Suppressor macrophage treated with lipopolysaccharide for 4 hours (primary cell): ENCODE data around the gene GABRB2.
"Not testable (repeated sequence)": the region's sequence is repeated elsewhere in the genome, so short reads cannot be mapped to it uniquely, and the experiment has no call there.

Experiments used
- DNase-seq: peaks from one replicate; pipeline ENCODE4 v3.0.0-alpha.2; 2020

The GABRB2 gene

DNA sequence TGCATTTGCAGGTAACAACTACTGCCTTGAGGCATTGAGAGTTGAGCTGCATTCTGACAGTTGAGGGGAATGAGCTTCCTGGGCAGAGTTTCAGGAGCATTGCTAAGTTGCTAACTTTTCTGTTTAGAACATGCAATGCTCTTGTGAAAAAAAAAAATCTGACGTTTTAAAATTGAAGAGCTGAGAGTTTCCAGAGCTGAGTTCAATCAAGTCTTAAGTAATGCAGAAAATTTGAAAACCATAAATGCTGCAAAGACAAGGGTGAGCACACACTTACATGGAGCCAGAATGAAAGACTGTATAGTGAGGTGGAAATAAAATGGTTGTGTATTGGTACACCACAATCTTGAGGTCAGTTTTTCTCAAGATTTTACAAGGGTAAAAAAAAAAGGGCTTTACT, 166.0 kb downstream of the GABRB2 start:
- DNase-seq, result no peak

DNA sequence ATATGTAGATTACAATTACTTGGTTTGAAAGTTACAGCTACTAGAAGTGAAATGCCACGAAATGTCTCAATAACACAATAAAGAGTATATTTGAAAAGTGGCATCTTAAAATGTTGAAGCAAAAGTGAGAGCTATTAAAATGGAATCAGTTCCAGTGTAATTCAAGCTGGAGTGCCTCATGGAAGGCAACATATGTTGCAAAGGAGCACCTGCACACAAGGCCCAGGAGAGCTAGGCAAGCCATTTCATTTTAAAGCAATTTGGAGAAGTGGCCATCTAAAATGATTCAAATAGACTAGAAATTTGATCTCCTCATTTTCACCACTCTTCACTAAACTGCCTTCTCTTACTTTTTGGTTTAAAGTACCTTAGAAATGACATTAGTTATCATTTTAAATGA, 167.8 kb downstream of the GABRB2 start:
- DNase-seq, result no peak

DNA sequence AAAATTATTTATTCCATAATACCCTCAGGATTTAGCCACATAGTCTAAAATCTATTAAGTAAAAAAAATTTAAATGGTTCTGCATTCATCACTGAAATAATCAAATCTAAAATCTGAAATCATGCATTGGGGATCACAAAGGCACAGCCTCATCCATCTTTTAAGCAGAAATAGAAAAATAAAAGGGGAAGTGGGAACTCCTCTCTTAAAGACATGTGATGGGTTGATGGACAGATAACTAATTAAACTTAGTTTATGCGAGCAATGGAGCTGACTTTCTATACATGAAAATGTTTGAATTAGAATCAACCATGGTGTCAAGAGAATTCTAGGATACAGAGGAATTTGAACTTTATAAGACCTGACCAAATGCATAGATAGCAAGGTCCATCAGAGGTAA, 170.5 kb downstream of the GABRB2 start:
- no peak for DNase-seq

DNA sequence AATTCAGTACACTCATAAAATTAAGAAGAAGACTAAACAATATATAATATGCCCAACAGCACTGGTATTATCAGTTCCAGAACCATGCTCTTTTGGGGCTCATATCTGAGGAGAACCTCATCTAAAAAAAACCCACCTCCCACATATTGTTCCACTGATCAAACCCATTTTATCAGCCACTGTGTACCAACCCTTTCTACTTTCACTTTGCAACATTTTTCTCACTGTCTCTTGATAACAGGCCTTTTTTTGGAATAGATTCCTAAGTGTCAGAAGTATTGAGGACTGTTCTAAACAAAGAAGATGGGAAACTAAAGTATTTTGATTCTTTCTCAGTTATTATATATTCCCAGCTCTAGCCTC, 173.2 kb downstream of the GABRB2 start:
- DNase-seq, result no peak

DNA sequence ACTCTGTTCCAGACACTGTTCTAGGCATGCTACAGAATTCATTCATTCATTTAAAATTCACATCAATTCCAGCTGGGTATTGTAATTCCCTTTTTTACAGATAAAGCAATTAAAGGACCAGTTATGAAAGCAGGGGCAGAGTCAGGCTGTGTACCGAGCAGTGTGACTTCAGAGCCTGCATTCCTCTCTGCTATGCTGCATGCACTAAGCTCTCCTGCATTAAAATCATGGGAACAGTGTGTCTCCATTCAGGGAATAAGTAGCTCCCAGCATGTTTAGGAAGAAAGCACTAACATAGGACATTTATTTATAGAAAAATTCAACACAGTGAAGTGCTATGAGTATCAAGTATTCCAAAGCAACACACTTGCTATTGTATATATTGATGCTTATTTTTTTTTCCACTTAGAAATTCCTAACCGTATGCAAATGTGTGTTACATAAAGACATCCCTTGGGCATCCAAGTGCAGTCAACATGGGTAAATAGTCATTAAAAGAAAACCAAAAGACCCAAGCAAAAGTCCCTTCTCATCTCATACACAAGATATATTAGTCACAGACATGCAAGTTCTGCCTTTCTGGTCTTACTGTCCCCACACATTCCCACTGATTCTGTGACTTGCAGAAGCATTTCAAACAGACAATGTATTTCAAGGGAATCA, 173.7 kb downstream of the GABRB2 start:
- no peak for DNase-seq

DNA sequence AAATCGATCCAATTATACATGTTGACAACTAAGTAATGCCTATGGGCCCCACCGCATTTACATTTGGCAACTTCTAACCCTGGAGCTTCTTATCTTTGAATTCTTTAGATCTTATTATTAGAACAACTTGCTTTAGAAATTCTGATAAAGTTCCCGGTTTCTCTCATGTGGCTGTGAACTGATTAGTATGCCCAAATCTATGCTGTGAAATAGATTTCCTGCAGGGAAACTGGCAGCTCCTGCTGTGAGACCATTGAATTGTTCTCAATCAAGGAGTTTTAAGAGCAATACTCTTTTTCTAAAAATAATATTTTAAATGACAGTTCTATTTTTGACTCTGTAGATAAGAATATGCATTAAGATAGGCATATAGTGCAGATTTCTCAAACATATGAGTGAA, 177.5 kb downstream of the GABRB2 start:
- no peak for DNase-seq

DNA sequence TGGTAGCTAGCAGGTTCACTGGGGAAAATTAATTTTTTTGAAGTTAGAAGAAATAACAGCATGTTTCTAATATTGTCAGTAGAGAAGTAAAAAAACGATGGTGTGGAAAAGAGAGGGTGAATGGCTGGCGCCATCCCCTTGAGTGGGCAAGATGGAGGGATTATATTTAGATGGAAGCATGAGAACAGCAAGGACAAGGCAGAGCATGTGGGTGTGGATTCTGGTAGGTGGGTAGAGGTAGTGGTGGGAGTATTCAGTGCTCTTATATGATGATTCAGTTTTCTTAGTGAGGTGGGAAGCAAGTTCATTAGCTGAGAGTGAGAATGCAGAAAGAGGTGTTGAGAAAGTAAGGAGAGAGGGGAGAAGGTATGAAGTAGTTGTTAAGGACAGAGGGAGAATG, 188.1 kb downstream of the GABRB2 start:
- DNase-seq, result no peak

DNA sequence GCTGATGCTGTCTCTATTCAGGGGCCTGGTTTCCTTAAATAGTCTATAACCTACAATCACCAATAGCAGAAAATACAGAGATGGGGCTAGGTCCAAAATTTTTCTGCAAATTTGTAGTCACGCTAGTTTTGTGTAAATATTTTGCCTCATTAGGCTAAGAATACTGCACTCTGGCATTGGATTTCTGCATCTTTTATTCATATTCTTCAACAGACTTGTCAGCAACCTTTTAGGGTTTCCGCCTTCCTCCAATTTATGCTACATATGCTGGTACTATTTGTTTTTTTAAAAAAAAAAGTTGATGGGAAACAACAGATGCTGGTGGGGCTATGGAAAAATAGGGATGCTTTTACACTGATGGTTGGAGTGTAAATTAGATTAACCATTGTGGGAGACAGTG, 202.3 kb downstream of the GABRB2 start:
- no peak for DNase-seq

DNA sequence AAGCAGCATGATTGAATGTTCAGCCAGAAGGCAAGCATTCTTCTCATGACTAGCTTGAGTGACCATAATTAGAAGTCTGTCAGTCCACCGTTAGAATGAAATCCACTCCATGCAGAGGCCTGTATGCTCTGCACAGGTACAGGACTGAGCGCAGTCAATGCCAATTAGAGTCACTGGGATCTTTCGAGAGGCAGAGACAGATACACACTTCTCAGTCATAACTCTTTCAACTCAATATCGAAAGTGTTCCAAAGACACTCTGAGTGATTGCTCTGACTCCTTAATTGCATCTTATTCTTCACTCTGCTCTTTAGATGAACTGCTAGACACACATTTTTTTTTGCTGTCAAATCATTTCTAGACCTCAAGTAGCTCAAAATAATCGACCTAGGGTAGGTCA, 203.6 kb downstream of the GABRB2 start:
- DNase-seq, result no peak

DNA sequence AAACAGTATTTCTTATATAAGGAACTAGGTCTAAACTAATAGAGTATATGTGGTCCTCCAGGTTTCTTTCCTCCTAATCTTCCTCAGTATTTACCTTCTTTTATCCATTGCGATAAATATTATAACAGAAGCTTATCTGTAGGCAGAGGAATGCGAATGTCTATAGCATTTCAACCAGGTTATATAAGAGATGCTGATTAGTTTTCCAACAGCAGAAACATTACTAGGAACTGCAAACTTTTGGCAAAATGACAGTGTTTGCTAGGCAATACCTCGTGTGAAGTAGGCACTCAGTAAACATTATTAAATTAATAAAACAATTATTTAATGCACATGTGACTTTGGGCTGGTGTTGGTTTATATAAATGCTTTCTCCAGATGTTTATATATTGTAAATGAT, 206.5 kb downstream of the GABRB2 start:
- DNase-seq, result no peak

DNA sequence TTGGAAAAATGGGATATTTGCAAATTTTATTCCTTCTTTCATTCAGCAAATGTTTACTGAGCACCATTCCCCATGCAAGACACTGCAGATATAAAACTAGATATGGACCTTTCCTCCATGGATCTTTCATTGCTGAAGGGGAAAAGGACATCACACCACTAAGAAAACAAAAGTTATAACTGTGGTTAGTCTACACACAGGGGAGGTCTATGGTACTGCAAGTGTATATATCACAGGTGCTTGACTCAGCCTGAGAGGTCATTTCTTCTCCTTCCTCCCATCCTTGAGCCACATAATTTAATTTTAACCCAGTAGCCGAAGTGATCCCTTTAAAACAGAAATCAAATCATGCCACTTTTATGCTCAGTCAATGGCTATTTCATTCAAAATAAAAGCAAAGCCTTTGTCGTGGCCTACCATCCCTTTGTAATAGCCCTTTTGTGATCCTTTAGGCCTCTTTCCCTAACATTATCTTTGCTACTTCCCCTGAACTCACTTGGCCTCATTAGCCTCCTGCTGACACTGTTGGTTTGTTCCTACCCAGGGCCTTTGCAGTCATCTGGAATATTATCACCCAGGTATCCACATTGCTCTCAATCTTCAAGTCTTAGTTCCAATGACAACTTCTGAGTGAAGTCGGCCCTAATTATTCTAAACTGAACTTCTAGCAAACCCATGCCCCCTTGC, 213.2 kb downstream of the GABRB2 start:
- no peak for DNase-seq

DNA sequence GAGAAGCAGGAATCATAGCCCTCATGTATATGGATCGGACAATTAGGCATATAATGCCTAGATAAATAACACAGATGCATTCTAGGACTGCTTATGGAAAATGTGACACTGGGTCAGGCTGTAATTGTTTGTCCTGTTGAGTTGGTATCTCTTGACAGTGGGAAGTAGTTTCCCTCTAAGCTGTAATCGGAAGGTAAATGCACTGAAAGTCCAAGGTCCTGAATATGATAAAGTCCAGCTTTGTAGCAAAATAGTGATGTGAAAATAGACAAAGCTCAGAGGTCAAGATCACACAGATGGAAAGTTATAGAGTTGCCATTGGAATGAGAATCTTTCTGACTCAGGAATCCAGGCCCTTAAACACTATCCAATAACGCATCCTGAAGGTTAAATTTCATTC, 214.2 kb downstream of the GABRB2 start:
- DNase-seq, result no peak

DNA sequence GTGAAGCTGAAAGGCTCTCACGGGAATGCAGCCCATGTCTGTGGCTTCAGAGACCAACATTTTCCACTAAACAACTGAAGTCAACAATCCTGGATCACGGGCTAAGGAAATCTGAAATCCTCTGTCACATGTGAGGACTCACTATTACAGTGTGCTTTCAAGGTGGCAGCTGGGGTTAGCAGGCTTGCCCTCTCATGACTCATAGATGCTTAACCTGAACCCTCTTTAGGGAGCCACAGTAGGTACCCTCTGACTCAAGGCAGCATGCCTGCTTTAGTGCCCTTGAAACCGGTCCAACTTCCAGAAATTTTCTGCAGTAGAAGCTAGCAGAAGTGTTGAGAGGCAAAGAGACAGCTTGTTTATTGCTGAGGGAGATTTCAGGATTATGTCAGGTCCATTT, 232.5 kb downstream of the GABRB2 start:
- DNase-seq, result no peak

DNA sequence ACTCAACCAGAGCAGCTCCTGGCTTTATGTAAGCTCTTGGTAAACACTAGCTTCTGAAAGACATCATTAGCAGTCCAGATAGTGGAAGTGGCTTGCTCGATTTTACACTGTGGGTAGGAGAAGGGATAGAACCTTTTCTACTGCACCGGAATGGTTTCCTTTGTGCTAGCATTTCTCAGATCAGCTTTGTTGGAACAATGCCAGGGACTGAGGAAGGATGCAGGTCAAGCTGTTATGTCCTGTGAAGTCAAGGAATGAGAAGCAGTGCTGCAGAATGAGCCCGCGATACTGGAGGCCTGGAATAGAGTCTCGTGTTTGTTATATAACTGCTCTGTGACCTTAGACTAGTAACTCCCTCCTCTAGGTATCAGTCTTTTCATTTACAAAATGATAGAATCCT, 233.6 kb downstream of the GABRB2 start:
- DNase-seq, result no peak

DNA sequence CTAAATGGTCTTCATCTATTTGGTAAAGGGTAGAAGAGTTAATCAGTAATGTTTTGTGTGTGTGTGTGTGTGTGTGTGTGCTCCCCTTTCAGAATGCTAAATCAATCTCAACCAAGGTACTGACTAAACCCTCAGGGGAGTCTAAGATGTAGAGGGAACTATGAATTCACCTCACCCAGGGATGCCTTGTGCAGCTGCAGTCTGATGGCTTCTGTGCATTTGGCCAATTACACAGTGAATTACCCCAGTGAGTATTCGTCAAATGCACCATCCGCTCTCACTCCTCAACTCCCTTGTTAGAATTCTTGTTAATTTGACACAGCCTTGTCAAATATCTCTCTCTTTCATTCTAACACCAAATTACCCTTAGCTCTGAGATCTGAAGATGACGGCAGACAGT, 234.6 kb downstream of the GABRB2 start:
- DNase-seq, result no peak

DNA sequence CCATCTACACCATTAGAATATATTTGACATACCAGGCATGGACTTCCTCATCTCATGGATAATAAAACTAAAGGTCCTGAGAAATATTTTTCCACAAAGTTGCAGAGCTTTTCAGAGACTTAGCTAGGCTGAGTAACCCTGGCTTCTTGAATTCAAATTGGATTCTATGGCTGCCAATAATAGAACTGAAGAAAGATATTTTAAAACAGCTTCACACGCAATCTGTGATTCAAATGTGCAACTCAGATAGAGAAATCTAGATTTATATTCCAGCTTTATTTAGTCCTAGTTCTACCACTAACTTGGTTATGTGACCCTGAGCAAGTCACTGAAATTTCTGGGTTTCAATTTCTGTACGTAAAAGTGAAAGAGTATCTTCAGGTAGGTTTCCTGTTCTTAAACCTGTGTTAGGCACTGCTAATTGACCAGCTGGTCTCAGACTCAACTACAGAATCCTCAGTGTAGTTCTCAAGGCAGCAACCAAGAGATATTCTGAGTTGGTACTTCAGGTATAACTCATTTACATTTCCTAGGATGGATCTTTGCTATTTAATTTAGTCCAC, 235.3 kb downstream of the GABRB2 start:
- DNase-seq, result no peak

DNA sequence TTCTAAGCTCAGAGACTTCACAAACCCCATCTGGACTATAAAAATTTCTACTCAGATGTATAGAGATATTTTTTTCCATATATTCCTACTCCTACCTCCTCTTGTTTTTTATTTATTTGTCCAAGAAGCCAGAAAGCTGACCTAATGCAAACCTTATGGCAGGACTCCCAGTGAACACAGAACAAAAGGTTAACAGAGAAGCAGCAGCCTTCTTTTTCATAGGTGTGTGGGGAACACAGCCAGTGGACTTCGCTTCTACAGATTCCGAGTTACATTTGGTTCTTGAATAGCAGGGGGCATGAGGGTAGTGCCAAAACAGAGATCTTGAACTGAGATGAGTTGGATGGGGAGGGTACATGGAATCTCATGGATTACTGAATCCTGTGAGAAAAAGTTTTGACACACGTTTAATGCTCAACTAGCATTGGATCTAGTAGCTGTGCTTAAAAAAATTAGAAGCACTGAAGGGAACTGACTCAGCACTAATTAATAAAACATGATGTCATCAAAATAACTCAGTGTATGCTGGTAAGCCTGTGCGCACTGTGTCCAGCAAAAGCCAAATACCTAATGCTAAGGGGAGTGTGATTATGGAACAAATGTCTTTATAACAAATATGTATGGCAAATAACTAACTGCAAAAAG, 240.1 kb downstream of the GABRB2 start:
- DNase-seq, result no peak

DNA sequence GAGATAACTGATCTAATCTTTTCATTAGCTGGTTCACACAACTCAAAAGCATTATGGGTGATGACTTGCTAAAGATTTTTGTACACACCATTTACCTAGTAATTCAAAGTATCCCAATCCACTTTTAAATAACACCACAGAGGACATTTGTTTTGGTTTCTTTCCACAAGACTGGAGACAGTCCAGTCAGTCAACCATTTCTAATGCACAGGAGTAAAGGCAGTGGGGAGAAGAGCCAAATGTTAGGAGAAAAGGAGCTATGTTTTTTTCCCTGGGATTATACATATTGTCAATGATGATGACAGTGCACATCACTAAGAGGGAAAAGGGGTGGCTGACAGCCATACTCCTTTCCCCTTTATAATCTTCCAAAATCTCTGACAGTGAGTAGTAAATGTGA, 240.9 kb downstream of the GABRB2 start:
- DNase-seq, result no peak

DNA sequence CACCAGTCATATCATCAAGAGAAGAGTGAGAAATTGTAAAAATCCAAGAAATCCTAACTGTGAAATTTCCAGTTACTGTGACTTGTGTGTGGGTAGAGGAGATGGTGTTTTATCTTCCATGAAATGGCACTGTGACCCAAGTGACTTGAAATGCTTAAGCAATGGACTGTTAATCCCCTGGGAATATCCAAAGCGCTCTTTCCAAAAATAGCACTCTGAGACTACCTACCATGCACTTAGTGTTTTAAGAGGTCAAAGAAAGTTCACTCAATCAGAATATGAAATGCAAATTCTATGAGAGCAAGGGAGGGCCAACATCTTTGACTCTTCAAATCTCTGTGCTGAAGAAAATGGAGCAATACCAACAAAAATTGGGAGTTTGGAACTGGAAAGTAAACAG, 244.0 kb downstream of the GABRB2 start:
- no peak for DNase-seq

DNA sequence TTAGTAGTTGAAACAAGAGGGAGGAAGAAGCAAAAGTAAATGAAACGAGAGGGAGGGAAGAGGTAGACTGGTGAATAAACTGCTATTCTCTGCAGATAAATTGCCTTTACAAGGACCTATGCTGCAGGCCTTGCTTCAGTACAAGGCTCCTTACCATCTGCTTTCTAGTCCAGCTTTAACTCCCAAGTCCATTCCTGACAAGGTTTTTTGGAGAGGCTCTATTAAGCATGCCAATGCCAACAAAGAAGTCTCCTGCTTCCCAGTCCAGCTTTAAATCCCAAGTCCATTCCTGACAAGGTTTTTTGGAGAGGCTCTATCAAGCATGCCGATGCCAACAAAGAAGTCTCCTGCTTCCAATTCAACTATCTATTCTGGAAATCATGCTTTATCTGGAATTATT, 244.9 kb downstream of the GABRB2 start:
- no peak for DNase-seq

DNA sequence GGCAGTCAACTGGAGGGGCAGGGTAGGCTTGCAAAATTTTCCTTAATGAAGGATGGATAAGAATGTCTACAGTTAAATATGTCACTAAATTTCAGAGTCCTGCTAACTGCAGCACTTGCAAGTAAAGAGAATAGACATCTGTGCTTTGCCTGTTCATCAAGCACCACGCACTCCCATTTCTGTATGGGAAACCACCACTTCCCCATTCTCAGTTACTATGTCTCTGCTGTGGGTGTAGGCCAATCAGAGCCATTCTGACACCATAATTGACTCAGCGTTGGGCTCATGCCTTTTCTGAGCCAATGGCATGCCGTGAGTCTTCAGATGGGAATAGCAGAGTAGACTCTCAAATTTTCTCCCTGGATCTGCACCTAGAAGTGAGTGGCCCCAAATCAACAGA, 247.5 kb downstream of the GABRB2 start:
- peak; percentile 7 for DNase-seq

DNA sequence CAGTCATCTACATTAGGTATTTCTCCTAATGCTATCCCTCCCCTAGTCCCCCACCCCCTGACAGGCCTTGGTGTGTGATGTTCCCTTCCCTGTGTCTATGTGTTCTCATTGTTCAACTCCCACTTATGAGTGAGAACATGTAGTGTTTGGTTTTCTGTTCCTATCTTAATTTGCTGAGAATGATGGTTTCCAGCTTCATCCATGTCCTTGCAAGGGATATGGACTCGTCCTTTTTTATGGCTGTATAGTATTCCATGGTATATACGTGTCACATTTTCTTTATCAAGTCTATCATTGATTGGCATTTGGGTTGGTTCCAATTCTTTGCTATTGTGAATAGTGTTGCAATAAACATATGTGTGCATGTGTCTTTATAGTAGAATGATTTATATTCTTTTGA, 249.1 kb downstream of the GABRB2 start:
- DNase-seq, result not testable (repeated sequence)

DNA sequence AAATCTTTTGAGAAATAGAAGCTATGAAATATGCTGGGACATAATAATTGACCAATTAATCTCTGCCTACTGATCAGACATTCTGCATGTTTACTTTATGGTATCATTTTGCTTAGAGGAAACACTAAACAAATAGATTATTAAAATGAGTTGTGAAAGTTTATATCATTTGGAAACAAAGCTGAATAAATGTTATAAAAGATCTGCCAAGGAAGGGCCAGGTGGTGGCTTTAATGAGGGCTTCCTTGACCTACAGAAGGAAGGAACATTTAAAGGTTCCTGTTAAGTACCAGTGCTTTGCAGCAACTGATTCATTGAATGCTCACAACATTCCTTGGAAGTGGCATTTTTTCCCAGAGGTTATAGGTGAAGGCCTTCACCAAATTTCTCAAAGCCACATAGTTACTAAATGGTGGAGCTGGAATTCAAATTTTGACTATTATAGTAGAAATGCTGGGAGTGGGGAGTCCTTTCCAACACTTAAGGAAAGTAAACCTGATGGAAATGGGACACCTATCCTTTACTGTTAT, 250.7 kb downstream of the GABRB2 start:
- no peak for DNase-seq

DNA sequence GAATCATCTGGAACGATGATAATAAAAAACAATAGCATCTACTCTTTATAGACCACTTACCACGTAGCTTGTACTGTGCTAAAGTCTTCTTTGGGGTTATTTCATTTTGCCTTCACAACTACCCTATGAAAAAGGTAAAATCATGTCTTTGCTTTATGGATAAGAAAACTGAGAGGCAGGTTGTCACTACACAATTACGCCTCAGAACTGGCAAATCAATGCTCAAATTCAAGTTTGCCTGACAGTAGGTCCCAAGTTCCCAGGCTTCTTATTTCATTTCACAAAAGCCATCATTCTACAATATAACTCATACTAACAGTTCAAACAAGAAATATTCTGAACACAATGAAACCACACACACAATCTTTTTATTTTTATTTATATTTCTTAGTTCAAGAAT, 258.5 kb downstream of the GABRB2 start:
- DNase-seq, result no peak
